22Rv1 (cell line): ENCODE data around the gene PLBD2.

Source experiments
- CTCF ChIP-seq: fragments of 450-650 bp; IDR thresholded peaks from 2 replicates; pipeline ENCODE4 v1.5.1; 2017; ENCODE audit warnings: mild to moderate bottlenecking
- ZFX ChIP-seq: fragments of 450-650 bp; IDR thresholded peaks from 2 replicates; pipeline ENCODE4 v1.6.1; 2017; ENCODE audit warnings: antibody characterized with exemption, borderline replicate concordance

- TF ChIP-seq CTCF (no peak), ZFX (no peak)
Measured at GRCh38 chr12:113359133-113359938, 949 bp downstream of the PLBD2 start.
